NCI-H748 treated with DMSO at 0.1 percent for 48 hours (cell line): ENCODE measurements around the gene BRSK1.
"Not testable (repeated sequence)": the region's sequence is repeated elsewhere in the genome, so short reads cannot be mapped to it uniquely, and the experiment has no call there.

Experiments
- DNase-seq: peaks from one replicate; lab custom pipeline; 2025; lab: John Stamatoyannopoulos, UW

BRSK1 gene

GRCh38 chr19:55304279-55304978 is 20.6 kb downstream of the BRSK1 start:
- DNase-seq = no peak

DNA sequence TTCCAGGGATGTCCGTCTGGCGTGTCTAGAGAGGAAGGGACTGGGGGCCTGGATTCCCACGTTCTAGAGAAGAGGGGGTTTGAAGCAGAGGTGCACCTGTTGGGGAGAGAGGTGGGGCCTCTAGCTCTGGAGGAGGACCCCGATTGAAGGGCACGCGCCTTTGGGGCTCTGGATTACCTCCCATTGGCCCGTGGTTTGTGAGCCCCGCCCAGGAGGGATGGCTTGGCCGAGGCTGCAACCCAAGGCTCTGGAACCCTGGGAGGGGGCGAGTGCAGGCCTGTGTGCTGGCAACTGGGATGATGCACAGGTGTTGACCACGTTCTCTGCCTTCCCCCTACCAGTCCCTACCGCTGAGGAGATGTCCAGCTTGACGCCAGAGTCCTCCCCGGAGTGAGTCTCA is 21.2 kb downstream of the BRSK1 start:
- DNase-seq = no peak

DNA sequence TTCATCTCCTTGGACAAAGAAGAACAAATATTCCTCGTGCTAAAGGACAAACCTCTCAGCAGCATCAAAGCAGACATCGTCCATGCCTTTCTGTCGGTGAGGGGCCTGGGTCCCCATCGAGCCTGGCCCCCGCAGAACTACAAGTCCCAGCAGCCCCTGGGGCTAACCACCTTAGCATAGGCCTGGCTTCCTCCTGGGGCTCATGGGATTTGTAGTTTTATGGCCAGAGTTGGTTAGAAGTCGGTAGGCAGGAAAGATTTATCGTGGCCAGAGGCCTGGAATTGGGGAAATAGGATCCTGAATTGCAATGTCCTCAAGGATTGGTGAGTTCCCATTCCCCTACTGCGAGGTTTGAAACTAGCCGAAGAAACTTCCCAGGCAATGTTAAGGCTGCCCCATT is 21.7 kb downstream of the BRSK1 start:
- peak; percentile 12 for DNase-seq

GRCh38 chr19:55305983-55306562 is 22.3 kb downstream of the BRSK1 start:
- no peak for DNase-seq

- DNase-seq = no peak
These were observed 22.9 kb downstream of the BRSK1 start for GRCh38 chr19:55306712-55307111.

DNA sequence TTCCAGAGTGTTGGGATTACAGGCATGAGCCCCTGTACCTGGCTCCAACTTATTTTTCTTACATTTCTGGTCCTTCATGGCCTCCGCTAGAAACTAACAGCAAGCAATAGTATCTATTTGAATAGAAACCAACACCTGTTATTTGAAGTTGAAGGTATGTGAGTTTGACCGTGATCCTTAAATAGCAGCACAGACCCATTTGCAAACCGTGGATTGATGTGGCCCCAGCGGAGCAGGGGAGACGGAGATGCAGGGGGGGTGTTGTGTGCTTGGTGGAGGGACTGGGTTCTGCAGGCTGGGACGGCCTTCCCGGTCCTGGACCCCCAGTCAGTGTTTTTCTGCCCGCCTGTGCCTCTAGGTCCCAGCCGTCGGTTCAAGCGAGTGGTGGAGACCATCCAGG is 24.5 kb downstream of the BRSK1 start:
- no peak for DNase-seq

- no peak for DNase-seq
These were observed 25.7 kb downstream of the BRSK1 start for GRCh38 chr19:55309448-55309847.

GRCh38 chr19:55310498-55310897 is 26.7 kb downstream of the BRSK1 start:
- no peak for DNase-seq

GRCh38 chr19:55311397-55311796 is 27.6 kb downstream of the BRSK1 start:
- no peak for DNase-seq

GRCh38 chr19:55311797-55312196 is 28.0 kb downstream of the BRSK1 start:
- no peak for DNase-seq

DNA sequence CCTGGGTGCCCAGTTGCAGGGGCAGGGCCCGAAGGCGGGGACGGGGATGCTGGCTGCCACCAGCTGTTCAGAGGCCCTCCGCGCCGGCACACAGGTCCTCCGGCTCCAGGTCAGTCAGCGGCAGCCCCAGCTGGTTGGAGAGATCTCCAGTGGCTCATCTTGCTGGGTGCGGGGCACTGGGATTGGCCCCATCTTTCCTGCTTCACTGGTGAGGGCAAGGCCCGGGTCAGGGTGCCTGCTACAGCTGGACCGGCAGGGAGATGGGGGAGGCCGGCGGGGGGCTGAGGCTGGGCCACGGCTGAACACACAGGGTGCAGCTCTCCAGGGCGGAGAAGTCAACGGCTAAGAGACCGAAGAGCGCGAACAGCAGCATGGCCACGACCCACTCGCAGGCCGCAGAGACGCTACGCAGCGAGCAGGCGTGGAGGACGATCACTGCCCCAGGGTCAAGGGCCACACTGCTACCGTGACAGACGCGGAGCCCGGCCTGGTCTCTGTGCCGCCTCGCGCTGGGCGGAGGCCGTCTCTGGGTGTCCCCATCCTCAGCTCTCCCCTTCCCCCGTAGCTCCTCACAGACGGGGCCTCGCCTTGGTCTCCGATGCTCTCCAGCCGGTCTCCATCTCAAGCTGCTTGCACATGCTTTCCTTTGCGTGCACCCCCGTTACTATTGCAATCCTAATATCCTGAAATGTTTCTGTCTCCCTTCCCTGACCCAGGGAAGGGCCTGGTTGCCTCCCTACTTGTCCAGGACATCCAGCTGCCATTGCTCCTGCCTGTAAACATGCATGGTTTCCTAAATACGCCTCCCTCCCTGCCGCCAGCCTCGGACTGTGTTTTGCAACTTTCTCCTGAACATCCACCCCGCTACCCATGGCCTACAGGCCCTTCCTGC is 29.1 kb downstream of the BRSK1 start:
- DNase-seq = no peak

- no peak for DNase-seq
These were observed 30.6 kb downstream of the BRSK1 start for GRCh38 chr19:55314396-55314795.

GRCh38 chr19:55315956-55316525 is 32.2 kb downstream of the BRSK1 start:
- DNase-seq = no peak

- DNase-seq = no peak
These were observed 32.8 kb downstream of the BRSK1 start for GRCh38 chr19:55316646-55317045.

- DNase-seq = no peak
These were observed 36.0 kb downstream of the BRSK1 start for GRCh38 chr19:55319785-55320184.

- no peak for DNase-seq
These were observed 37.1 kb downstream of the BRSK1 start for GRCh38 chr19:55320844-55321419.

GRCh38 chr19:55321466-55322137 is 37.8 kb downstream of the BRSK1 start:
- DNase-seq = no peak

DNA sequence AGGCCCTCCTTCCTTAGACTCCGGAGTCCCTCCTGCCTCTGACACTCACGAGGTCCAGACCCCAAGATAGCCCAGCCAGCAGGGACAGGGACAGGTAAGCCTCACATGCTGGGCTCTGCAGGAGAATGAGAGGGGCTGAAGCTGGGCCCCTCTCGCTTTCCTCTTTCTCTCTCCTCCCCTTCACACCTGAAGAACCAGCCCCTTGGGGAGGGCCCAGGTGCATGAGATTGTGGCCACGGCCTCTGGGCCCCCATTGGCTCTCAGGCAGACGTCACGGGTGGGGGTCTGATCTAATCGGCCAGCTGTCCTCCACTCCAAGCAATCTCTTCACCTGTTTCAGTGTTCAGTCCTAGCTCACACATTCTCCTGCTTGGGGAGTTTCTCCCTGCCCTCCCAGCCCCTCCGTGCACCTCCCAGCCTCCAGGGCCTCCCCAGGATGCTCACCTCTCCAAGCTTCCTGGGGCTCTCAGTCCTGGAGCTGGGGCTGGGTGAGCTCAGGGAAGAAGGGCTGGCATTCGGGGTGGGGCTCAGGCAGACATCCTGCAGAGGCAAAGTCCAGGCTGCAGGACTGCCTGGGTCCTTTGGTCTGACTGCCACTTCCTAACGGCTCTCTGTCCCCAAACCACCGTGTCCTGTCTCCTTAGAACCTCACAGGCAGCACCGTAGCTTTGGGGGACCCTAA is 38.5 kb downstream of the BRSK1 start:
- no peak for DNase-seq

- DNase-seq = no peak
These were observed 40.9 kb downstream of the BRSK1 start for GRCh38 chr19:55324662-55325061.

DNA sequence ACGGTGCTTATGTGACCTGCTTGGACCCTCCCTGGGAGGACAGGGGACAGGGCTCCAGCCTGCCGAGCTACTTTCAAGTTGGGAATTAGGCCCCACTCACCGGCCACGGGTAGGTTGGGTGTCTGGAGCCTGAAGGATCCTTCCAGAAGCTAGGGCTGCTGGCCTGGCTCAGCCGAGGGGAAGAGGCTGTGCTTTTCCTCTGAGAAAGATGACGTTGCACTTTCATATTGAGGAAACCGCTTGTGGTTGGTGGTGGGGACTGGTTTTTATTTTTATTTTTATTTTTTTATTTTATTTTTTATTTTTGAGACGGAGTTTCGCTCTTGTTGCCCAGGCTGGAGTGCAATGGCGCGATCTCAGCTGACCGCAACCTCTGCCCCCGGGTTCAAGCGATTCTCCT is 41.4 kb downstream of the BRSK1 start, which contains the start of gene TMEM150B:
TSS of gene TMEM150B (minus strand) at position 170 of the 400 bp plus-strand sequence. CDS start 4,305 bp downstream, outside the sequence.
- DNase-seq = no peak

DNA sequence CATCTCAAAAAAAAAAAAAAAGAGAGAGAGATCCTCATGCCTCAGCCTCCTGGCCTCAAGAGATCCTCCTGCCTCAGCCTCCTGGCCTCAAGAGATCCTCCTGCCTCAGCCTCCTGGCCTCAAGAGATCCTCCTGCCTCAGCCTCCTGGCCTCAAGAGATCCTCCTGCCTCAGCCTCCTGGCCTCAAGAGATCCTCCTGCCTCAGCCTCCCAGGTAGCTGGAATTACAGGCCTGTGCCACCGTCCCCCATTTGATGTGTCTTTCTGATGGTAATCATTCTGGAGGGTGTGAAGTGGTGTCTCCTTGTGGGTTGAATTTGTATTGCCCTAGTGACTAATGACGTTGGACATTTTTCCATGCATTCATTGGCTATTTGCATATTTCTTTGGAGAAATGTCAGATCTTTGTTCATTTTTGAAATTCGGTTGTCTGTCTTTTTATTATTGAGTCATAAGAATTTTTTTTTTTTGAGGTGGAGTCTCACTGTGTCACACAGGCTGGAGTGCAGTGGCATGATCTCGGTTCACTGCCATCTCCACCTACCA is 45.0 kb downstream of the BRSK1 start:
- DNase-seq = not testable (repeated sequence)
